SK-N-MC (cell line): Measurements from ENCODE around the gene CSNK1D.

Experiments used
- DNase-seq: peaks from one replicate; pipeline ENCODE4 v3.0.0-alpha.2; 2011; ENCODE audit warnings: low read depth, low spot score
- H3K27ac ChIP-seq: fragments of 200-600 bp; sonication (generic); 2 replicates; pipeline ENCODE4 v1.5.1; 2016; ENCODE audit warnings: mixed run types
- H3K36me3 ChIP-seq: fragments of 200-600 bp; sonication (generic); 2 replicates; pipeline ENCODE4 v1.6.1; 2017; ENCODE audit warnings: antibody characterized with exemption, low read length, mixed read lengths; ENCODE audit not compliant: insufficient read depth
- H3K4me3 ChIP-seq: fragments of 200-600 bp; sonication (generic); 2 replicates; pipeline ENCODE4 v1.5.1; 2016
- H3K9ac ChIP-seq: fragments of 200-600 bp; sonication (generic); 2 replicates; pipeline ENCODE4 v1.8.0; 2017; ENCODE audit warnings: mixed run types, mixed read lengths; ENCODE audit not compliant: insufficient read length
- H3K9me3 ChIP-seq: fragments of 200-600 bp; sonication (generic); 2 replicates; pipeline ENCODE4 v1.6.1; 2017; ENCODE audit warnings: low read depth, mild to moderate bottlenecking, antibody characterized with exemption, low read length, moderate library complexity, mixed read lengths
- EZH2 ChIP-seq: fragments of 200-600 bp; sonication (generic); IDR thresholded peaks from one replicate; pipeline ENCODE4 v1.6.1; 2017; ENCODE audit warnings: antibody characterized with exemption
- FOXP2 ChIP-seq: optimal IDR thresholded peaks from 2 replicates; pipeline ENCODE3; 2011; ENCODE audit warnings: mild to moderate bottlenecking, moderate library complexity; ENCODE audit not compliant: insufficient read depth; ENCODE audit errors: extremely low read length, control extremely low read depth
- POLR2AphosphoS5 ChIP-seq: IDR thresholded peaks from 2 replicates; pipeline ENCODE4 v1.6.1; 2012; ENCODE audit warnings: mild to moderate bottlenecking, low read depth, low read length, borderline replicate concordance

The CSNK1D gene

DNA sequence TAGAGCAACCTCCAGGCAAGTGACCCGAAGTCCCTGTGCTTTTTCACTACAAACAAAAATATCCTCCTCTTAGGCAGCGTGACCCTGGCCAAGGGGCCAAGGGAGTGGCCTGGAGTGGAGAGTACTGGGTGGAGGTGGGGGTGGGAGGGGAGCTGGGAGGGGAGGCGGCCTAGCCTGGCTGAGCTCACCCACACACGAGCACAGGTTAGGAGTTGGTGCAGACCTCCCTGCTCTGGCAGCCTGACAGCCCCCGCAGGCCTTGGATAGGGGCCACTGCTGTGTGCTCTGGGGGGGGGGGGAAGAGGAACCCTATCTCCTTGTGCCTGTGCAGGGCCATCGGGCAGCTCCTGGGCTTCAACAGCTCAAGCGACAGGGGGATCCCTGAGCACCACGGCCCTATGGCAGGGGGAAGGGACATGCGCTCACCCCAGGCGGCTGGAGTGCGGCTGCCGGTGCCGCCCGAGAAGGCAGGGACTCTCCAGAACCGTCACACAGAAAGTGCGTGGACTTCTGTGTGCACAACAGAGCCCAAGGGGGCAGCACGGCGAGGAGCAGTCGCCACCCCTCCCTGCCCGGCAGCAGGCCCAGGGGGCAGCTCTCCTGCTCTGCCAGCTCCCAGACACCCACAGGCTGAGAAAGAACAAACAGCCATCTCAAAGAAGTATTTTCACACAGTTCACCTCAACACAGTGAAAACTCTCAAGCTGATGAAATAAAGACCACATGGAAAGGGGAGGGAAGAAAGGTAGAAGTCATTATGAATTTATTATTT is 31.4 kb downstream of the CSNK1D start:
- Histone ChIP-seq H3K4me3 (no peak overlapping the region), H3K36me3 (peaks cover 47% of the 10 kb centered on the region), H3K27ac (peak overlapping the region; percentile 75), H3K9me3 (no peaks in the 10 kb centered on the region), H3K9ac (peak overlapping the region; percentile 3)
- TF ChIP-seq EZH2 (no peak), POLR2AphosphoS5 (no peak), FOXP2 (no peak)
- DNase-seq: no peak

DNA sequence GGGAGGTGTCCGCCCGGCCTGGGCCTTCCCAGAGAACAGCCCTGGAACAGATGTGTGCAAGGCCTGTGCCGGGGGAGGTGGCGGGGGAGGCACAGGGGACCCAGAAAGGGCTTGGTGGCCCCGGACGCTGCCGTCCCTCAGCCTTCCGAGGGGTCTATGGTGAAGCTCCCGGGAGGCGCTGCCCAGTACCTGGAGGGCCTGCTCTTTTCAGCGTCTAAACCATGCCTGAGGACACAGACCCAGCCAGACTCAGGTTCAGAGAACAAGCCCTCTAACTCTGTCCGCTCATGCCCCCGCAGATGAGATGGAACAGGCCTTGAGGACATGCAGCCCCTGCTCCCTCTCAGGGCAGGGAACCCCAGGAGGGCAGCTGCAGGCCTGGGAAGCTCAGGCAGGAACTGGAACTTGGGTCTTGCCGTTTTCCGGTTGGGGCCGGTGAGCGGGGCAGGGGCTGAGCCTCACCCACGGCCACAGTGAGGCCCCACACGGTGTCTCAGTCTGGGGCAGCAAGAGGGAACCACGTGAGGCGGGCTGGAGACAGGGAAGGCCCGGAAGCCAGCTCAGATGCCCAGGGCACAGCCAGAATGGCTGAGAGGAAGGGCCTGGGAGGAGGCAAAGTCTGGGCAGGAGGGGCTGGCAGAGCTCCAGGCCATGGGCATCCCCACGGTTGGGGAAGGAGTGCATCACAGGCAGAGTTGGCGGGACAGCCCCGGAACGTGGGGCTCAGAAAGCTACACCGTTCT is 32.1 kb downstream of the CSNK1D start:
- TF ChIP-seq FOXP2 (no peak), EZH2 (no peak), POLR2AphosphoS5 (no peak; the same call in 1 of the 2 replicates)
- H3K9me3 ChIP-seq: no peaks in the 10 kb centered on the region
- H3K4me3 ChIP-seq: no peak overlapping the region
- peaks cover 39% of the 10 kb centered on the region for H3K36me3 ChIP-seq
- H3K9ac ChIP-seq: no peak overlapping the region
- DNase-seq: no peak
- peak overlapping the region; percentile 64 for H3K27ac ChIP-seq

DNA sequence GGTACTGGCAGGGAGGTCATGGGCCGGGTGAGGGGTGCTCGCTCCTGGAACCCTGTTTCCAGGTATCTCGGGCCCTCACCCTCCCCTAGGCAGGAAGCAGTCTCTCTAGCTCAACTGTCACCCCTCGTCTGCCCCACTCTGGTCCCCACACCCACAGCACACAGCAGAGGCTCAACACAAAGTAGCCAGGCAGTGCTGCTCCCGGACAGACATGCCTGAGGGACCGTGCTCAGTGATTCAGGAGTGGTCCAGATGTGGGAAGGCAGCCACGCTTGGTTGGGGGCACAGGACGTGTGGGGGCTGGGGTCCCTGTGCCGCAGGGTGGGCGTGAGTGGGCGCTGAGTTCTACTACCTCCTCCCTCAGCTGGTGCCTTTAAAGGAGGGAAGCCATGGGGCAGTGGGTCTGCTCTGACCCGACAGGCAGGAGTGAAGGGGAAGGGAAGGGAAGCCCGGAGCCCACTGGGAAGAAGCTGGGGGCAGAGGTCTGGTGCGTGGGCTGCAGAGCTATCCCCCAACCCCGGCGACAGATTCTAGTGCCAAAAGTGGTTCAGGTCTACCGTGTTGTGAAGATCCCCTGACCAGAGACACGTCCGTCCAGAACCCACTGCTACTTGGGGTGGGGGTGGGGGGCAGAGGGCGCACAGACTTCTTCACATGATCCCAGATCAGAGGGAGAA is 32.9 kb downstream of the CSNK1D start:
- peaks cover 32% of the 10 kb centered on the region for H3K36me3 ChIP-seq
- no peak overlapping the region for H3K4me3 ChIP-seq
- no peak for DNase-seq
- H3K9me3 ChIP-seq: no peaks in the 10 kb centered on the region
- TF ChIP-seq POLR2AphosphoS5 (no peak), EZH2 (no peak), FOXP2 (no peak)
- H3K27ac ChIP-seq: no peak overlapping the region
- no peak overlapping the region for H3K9ac ChIP-seq

DNA sequence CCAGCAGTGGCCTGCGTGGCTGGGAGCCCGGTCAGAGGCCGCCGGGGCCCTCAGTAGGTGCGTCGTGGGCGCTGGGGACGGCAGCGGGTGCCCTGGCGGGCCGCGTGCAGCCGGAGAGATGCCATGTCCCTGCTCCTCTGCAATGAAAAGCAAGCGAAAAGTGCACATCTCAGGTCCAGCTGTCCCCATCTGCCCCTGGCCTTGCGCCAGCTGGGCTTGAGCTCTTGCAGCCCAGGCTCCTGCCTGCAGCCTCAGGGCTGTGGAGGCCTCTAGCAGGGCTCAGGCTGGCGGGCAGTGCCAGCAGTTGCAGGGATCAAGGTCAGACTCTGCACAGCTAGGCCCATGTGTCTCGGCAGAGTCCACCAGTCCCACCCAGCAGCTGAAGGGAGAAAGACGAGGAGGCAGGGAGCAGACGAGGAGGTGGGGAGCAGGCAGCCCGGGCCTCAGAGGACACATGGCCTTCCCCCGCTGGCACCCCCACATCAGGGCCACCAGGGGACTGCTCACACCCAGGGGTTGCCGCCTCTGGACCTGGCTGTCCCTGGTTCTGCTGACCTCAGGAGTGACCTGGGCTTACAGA is 33.5 kb downstream of the CSNK1D start:
- TF ChIP-seq POLR2AphosphoS5: no peak
- no peak for TF ChIP-seq EZH2
- no peak for TF ChIP-seq FOXP2
- Histone ChIP-seq H3K9ac (no peak overlapping the region), H3K4me3 (no peak overlapping the region), H3K36me3 (peaks cover 26% of the 10 kb centered on the region), H3K9me3 (no peaks in the 10 kb centered on the region), H3K27ac (no peak overlapping the region)
- DNase-seq: no peak

DNA sequence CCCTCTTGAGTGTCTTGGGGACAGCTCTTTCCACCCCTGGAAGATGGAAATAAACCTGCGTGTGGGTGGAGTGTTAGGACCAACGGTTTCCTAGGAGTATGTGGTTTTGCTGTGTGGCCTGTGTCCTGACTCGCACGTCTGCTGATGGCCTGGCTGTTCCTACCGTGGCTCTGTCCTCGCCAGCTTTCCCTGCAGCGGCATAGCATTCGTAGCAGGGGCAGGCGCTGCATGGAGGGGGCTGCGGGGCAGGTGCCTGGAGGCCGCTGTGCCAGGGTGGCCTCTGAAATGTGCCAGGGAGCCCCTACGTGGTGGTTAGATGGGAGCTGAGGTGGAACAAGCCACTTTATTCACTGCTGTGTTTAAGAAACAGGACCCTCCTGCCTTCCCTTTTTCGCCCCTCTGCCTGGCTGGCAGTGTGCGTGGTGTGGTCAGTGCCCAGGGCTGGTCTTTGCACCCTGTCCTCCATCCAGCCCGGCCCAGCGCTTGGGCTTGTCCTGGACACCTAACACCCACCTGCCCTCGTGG is 34.0 kb downstream of the CSNK1D start:
- TF ChIP-seq POLR2AphosphoS5 (no peak), FOXP2 (no peak), EZH2 (no peak)
- Histone ChIP-seq H3K27ac (0 out of 2 replicates have a peak overlapping the region, but pooled peaks have one; percentile 19), H3K9me3 (no peaks in the 10 kb centered on the region), H3K36me3 (peaks cover 20% of the 10 kb centered on the region), H3K4me3 (no peak overlapping the region), H3K9ac (no peak overlapping the region)
- DNase-seq: no peak

DNA sequence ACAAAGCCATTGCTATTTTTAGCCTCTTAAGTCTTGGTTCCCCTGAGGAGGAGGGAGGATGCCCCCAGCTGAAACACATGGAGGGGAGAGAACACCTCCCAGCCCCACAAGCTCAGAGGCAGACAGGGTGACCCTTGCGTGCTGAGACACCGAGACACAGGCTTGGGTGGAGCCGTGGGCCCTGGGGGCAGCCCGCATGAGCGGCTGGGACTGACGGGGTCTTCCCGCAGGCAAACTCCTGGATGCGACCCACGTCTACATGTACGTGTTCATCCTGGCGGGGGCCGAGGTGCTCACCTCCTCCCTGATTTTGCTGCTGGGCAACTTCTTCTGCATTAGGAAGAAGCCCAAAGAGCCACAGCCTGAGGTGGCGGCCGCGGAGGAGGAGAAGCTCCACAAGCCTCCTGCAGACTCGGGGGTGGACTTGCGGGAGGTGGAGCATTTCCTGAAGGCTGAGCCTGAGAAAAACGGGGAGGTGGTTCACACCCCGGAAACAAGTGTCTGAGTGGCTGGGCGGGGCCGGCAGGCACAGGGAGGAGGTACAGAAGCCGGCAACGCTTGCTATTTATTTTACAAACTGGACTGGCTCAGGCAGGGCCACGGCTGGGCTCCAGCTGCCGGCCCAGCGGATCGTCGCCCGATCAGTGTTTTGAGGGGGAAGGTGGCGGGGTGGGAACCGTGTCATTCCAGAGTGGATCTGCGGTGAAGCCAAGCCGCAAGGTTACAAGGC is 34.9 kb downstream of the CSNK1D start:
- peak overlapping the region; percentile 28 for H3K9ac ChIP-seq
- peak overlapping the region; percentile 82 for H3K27ac ChIP-seq
- H3K36me3 ChIP-seq: peaks cover 12% of the 10 kb centered on the region
- no peak for DNase-seq
- H3K9me3 ChIP-seq: no peaks in the 10 kb centered on the region
- peak overlapping the region; percentile 79 for H3K4me3 ChIP-seq
- no peak for TF ChIP-seq FOXP2
- peak; percentile 69 for TF ChIP-seq POLR2AphosphoS5

DNA sequence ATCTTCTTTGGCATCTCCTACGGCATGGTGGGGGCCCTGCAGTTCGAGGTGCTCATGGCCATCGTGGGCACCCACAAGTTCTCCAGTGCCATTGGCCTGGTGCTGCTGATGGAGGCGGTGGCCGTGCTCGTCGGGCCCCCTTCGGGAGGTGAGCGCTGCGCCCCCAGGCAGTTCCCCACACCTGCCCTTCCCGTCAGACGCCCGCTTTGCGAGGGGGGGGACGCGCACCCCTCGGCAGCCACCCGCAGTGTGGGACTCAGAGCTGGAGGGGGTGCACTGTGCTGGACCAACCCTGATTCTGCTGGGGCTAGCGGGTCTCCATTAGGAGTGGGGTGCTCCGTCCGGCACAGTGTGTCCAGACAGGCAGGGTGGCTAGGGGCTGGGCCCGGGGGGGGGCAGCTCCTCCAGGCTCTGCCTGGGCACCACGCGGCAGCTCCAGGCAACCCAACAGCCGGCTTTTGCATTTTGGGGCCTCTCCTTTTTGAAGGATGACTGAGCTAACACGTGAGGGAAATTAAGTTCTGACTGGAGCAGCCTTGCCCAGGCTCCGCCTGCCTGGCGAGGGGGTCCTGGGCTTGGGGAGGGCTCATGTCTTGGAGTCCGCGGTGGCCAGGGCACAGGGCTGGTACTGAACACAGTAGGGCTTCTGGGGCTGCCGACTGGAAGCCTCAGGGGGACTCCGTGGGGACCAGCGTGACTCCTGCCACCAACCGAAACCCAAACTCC is 35.6 kb downstream of the CSNK1D start:
- peaks cover 5% of the 10 kb centered on the region; the same call in 1 of the 2 replicates for H3K36me3 ChIP-seq
- H3K9me3 ChIP-seq: no peaks in the 10 kb centered on the region
- peak overlapping the region; percentile 82 for H3K27ac ChIP-seq
- no peak for TF ChIP-seq POLR2AphosphoS5
- TF ChIP-seq FOXP2: no peak
- TF ChIP-seq EZH2: no peak
- peak overlapping the region; percentile 79 for H3K4me3 ChIP-seq
- peak overlapping the region; percentile 28 for H3K9ac ChIP-seq
- DNase-seq: no peak
